ENCODE data around the gene LRP1-AS.

The LRP1-AS gene

DNA sequence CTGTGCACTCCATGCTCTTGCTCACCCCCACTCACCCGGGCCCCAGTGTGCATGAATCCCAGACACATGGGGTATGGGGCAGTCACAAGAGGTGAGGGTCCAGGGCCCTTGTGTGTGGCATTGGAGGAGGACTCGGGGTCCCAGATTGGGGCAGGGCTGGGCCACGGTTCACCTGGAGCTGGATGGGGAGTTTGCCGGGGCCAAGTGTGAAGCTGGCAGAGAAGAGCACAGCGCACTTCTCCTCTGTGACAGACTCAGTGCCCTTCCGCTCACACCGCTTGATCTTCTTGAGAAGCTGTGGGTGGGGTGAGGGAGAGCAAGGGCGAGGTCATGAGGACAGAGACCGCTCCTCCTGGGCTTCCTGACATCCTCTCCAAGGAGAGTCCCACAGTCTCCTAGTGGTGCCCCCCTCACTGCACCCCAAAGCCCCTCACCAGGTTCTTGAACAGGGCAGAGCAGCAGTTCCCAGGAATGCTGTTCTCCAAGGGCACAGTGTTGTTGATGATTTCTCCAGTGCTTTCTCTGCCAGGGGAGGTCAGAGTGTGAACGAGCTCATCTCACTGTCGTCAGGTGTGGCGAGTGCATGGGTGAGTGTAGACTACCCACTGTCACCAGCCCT lies 43.0 kb downstream of the LRP1-AS start:
- Histone ChIP-seq H3K9me3 (ENCODE audit: control insufficient read depth, insufficient read depth, low read length) (no peaks in the 10 kb centered on the region), H3K36me3 (ENCODE audit: insufficient read depth, low read length) (no peaks in the 10 kb centered on the region), H3K4me1 (ENCODE audit: insufficient read depth, low read length) (no peaks in the 10 kb centered on the region), H3K9ac (ENCODE audit: low read depth, low read length) (no peak overlapping the region)

DNA sequence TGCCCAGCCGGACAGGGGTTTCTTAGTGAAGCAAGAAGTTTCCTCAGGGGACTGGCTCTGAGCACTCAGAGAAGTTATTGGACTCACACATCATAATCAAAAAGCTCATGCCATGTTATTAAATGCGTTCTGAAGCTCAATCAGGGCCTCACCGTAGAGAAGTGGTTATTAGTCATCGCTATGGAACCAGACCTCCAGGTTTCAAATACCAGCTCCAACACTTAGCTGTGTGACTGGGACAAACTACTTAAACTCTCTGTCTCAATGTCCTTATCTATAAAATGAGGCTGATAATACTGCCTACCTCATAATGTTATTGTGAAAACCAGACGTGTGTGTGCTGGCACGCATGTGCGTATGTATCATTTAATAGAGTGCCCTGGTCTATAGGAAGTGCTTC lies 43.6 kb downstream of the LRP1-AS start:
- no peaks in the 10 kb centered on the region for H3K4me1 ChIP-seq (ENCODE audit: insufficient read depth, low read length)
- H3K9me3 ChIP-seq (ENCODE audit: control insufficient read depth, insufficient read depth, low read length) = no peaks in the 10 kb centered on the region
- no peak overlapping the region for H3K9ac ChIP-seq (ENCODE audit: low read depth, low read length)
- no peaks in the 10 kb centered on the region for H3K36me3 ChIP-seq (ENCODE audit: insufficient read depth, low read length)

DNA sequence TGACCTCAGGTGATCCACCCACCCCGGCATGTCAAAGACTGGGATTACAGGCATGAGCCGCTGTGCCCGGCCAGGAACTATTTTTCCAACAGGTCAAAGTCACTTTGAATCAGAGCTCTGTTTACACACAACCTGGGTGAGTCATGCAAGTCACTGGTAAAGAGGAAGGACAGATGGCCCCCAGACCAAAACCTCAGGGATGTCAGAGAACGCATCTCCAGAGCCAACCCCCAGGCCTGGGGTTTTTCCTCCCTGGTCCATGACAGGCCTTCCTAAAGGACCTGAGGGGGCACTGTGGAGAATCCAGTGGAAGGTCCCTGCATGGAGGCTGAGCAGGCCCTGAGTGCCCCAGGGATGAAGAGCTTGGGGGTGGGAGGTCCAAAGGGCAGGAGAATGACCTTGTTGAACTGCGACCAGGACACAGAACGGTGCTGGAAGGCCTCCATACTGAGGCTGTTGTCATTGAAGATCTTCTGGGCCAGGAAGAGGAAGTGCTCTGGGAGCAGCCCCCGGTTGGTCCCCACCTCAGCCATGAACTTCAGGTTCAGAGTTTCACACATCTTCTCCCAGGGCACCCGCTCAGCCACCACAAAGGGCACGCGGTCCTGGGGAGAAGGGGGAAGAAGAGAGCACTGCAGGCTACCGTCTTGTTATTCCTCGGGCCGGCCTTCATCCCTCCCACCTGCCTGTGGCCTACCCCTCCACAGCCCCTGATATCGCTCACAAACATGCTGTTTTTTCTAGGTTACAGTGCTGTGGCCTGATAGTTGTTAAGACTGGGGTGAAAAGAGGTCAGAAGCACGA lies 45.3 kb downstream of the LRP1-AS start:
- Histone ChIP-seq H3K36me3 (ENCODE audit: insufficient read depth, low read length) (peaks cover 3% of the 10 kb centered on the region; the same call in 1 of the 2 replicates), H3K9ac (ENCODE audit: low read depth, low read length) (no peak overlapping the region)

DNA sequence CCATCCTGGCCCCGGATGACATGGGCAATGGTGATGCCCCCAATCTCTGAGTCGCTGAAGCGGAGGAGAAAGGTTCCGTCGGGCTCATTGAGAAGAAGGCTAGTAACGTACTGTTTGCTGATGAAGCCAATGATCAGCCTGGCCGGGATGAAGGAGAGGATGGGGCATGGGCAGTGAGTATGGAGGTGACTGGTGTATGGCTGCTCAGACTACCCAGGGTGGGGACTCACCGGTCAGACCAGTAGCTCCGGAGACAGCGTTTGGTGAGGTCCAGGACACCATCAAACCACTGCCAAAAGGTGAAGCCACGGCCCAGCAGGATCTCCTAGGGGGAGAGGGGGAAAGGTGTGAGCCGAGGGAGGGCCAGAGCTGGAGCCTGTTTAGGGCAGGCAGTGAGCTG lies 47.7 kb downstream of the LRP1-AS start:
- peaks cover 3% of the 10 kb centered on the region; the same call in 1 of the 2 replicates for H3K36me3 ChIP-seq (ENCODE audit: insufficient read depth, low read length)
- H3K9me3 ChIP-seq (ENCODE audit: control insufficient read depth, insufficient read depth, low read length) = no peaks in the 10 kb centered on the region
- peaks cover 16% of the 10 kb centered on the region for H3K4me1 ChIP-seq (ENCODE audit: insufficient read depth, low read length)
- H3K9ac ChIP-seq (ENCODE audit: low read depth, low read length) = no peak overlapping the region

More for the DNA sequence above, 45.3 kb downstream of the LRP1-AS start:
- Histone ChIP-seq H3K9me3 (ENCODE audit: control insufficient read depth, insufficient read depth, low read length) (no peaks in the 10 kb centered on the region), H3K4me1 (ENCODE audit: insufficient read depth, low read length) (no peaks in the 10 kb centered on the region)

DNA sequence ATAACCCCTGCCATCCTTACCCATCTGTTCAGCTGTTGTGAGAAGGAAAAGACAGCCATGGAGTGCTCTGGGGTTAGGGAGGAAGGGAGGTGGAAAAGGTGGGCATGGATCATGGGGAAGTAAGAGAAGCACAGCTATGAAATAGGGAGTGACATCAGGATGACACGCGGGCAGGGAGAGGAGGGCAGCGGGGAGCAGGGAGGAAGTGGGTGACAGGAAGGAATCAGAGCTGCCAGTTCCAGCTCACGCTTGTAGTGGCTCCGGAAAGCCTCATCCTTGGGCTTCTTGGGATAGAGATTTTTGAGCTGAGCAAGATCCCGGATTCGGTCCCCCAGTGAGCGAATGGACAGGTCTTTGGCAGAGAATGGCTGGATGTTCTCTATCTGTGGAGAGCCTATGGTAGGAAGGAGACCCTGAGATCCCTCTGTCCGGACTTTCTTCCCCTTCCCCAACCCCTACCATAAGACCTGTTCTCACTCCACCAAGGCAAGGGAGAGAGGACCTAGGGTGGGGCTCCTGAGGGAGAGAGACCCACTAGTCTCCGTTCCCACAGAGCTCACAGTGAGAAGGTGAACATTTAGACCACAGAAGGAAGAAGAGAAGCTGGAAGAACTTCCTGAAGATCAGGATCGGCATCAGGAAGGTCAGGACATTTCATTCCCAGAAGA lies 48.2 kb downstream of the LRP1-AS start:
- H3K4me1 ChIP-seq (ENCODE audit: insufficient read depth, low read length) = peaks cover 19% of the 10 kb centered on the region
- H3K9me3 ChIP-seq (ENCODE audit: control insufficient read depth, insufficient read depth, low read length) = no peaks in the 10 kb centered on the region
- H3K36me3 ChIP-seq (ENCODE audit: insufficient read depth, low read length) = peaks cover 3% of the 10 kb centered on the region; the same call in 1 of the 2 replicates
- no peak overlapping the region for H3K9ac ChIP-seq (ENCODE audit: low read depth, low read length)

DNA sequence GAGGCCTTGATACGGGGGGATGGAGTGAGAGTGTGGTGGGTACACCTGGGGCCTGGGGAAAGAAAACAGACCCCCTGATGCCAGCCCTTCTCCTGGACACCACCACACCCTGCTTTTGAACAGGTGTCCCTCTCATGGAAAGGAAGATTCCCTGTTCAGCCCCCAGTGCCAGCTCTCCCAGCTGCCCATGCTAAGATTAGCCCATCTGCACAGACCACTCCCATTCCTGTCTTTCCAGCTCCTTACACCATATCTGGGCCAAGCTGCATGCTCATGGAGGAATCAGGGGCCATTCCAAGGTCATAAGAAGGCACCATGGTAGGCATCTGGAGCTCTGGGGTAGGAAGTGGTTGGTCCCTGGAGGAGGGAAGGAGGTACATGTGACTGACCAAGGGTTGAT lies 48.9 kb downstream of the LRP1-AS start:
- Histone ChIP-seq H3K9ac (ENCODE audit: low read depth, low read length) (no peak overlapping the region), H3K36me3 (ENCODE audit: insufficient read depth, low read length) (peaks cover 3% of the 10 kb centered on the region; the same call in 1 of the 2 replicates), H3K4me1 (ENCODE audit: insufficient read depth, low read length) (peaks cover 21% of the 10 kb centered on the region), H3K9me3 (ENCODE audit: control insufficient read depth, insufficient read depth, low read length) (no peaks in the 10 kb centered on the region)

DNA sequence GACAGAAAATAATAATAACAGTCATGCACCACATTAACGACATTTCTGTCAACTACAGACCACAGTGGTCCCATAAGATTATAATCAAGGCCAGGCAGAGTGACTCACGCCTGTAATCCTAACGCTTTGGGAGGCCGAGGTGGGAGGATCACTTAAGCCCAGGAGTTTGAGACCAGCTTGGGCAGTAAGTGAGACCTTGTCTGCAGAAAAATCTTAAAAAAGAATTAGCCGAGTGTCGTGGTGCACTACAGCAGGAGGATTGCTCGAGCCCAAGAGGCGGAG lies 49.9 kb downstream of the LRP1-AS start:
- Histone ChIP-seq H3K9ac (ENCODE audit: low read depth, low read length) (no peak overlapping the region), H3K36me3 (ENCODE audit: insufficient read depth, low read length) (peaks cover 3% of the 10 kb centered on the region; the same call in 1 of the 2 replicates), H3K4me1 (ENCODE audit: insufficient read depth, low read length) (peaks cover 26% of the 10 kb centered on the region), H3K9me3 (ENCODE audit: control insufficient read depth, insufficient read depth, low read length) (no peaks in the 10 kb centered on the region)

DNA sequence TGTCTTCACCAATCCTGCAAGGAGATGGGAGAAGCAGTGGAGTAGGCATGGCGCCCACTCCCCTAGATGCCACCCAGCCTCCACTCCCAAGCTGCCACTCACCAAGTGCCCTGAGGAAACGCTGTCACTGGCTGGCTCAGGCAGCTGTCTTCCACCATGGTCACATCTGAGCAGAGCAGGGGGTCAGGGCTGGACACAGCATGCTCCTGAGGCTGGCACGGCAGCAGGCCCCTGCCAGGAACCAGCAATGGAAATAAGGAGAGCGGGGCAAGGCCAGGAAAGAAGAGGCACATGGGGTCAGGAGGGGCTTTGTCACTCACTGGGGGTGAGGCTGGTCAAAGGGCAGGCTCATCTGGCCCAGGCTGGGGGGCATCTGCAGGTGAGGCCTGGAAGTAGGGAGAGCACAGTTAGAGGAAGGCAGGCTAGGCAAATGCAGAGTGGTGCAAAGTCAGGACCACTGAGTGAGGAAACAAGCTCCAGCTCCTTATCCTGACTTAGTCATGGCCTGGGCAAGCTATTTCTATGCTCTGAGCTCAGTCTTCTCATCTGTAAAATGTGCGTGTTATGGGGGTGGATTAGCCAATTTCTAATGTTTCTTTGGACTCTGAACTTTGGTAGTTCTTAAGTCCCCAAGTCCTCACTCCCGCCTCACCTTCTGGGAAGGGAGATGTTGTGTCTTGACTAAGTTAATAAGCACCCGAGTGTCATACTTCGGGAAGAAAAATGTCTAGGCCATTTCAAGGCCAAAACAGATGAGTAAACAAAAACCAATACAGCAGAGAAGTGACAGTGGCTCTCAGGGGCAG lies 50.5 kb downstream of the LRP1-AS start:
- no peaks in the 10 kb centered on the region for H3K9me3 ChIP-seq (ENCODE audit: control insufficient read depth, insufficient read depth, low read length)
- H3K4me1 ChIP-seq (ENCODE audit: insufficient read depth, low read length) = peaks cover 26% of the 10 kb centered on the region
- H3K9ac ChIP-seq (ENCODE audit: low read depth, low read length) = no peak overlapping the region
- peaks cover 3% of the 10 kb centered on the region; the same call in 1 of the 2 replicates for H3K36me3 ChIP-seq (ENCODE audit: insufficient read depth, low read length)

DNA sequence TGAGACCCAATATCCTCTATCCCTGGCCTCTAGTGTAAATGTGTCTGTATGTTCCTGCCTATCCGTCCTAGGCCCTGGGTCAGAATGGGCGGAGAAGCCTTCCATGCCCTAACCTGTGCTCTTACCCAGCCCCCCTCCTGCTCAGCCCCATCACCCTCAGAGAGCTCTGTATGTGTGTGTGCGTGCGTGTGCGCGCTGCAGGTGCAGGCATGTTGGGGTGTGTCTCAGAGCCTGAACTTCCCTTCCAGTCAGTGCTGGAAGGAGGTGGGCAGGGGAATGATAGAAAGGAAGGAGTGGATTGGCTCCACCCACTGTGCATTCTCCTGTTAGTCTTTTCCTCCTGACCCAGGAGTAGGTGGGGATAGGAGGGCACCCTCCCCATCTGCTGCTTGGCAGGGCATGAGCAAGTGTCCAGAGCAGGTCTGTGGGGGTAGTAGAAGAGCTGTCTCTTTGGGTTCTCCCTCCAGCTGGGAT lies 51.3 kb downstream of the LRP1-AS start:
- Histone ChIP-seq H3K4me1 (ENCODE audit: insufficient read depth, low read length) (peaks cover 26% of the 10 kb centered on the region), H3K9ac (ENCODE audit: low read depth, low read length) (no peak overlapping the region), H3K36me3 (ENCODE audit: insufficient read depth, low read length) (peaks cover 3% of the 10 kb centered on the region; the same call in 1 of the 2 replicates), H3K9me3 (ENCODE audit: control insufficient read depth, insufficient read depth, low read length) (no peaks in the 10 kb centered on the region)

DNA sequence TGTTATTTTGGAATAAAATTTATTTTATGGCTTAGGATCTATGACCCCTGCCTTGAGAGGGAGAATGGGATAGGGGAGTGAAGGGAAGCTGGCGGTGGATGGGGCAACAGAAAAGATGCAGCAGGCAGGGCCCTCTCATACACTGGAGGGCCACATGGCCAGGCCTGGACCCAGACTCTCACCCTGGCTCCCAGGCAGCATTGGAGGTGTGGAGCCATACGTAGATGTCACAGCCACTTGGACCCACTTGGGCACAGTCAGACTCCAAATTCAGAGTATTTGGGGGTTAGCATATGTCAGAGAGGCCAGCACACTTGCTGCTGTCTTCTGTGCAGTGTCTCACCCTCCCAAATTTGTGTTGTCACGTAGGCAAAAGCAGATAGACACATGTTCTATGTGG lies 52.0 kb downstream of the LRP1-AS start:
- H3K4me1 ChIP-seq (ENCODE audit: insufficient read depth, low read length) = peaks cover 26% of the 10 kb centered on the region
- no peaks in the 10 kb centered on the region for H3K9me3 ChIP-seq (ENCODE audit: control insufficient read depth, insufficient read depth, low read length)
- H3K9ac ChIP-seq (ENCODE audit: low read depth, low read length) = no peak overlapping the region
- peaks cover 3% of the 10 kb centered on the region; the same call in 1 of the 2 replicates for H3K36me3 ChIP-seq (ENCODE audit: insufficient read depth, low read length)
